ENCODE results near the gene CCNA2.

GRCh38 chr4:121789455-121789854 is 34.2 kb downstream of the CCNA2 start:
- TF ChIP-seq CTCF (IDR thresholded peaks at IDR 0.05) (no peak), POLR2A (IDR thresholded peaks at IDR 0.05) (no peak)
